GM10248 (cell line): ENCODE results near the gene CLN6.
"Not testable (repeated sequence)": the region's sequence is repeated elsewhere in the genome, so short reads cannot be mapped to it uniquely, and the experiment has no call there.

Experiments
- CTCF ChIA-PET: fragments of 300-600 bp; sonication (Branson Sonifier 250); formaldehyde crosslinking; extraction: SDS; loops from one replicate; lab custom pipeline; 2021; ENCODE audit warnings: antibody characterized with exemption; lab: Yijun Ruan, JAX
- POLR2A ChIA-PET: fragments of 350-650 bp; sonication (Branson Sonifier 250); formaldehyde crosslinking; extraction: SDS; loops from one replicate; lab custom pipeline; 2020; ENCODE audit warnings: antibody characterized with exemption; lab: Yijun Ruan, JAX
- DNase-seq: peaks from one replicate; pipeline ENCODE4 v3.0.0; 2012; ENCODE audit errors: extremely low spot score
- TF ChIP-seq, protein P1 (sequence below): IDR thresholded peaks from 2 replicates; pipeline ENCODE4 v1.5.1; 2012; ENCODE audit warnings: mild to moderate bottlenecking, low read depth; ENCODE audit errors: extremely low read depth, missing control alignments, control extremely low read depth

CLN6 gene

DNA sequence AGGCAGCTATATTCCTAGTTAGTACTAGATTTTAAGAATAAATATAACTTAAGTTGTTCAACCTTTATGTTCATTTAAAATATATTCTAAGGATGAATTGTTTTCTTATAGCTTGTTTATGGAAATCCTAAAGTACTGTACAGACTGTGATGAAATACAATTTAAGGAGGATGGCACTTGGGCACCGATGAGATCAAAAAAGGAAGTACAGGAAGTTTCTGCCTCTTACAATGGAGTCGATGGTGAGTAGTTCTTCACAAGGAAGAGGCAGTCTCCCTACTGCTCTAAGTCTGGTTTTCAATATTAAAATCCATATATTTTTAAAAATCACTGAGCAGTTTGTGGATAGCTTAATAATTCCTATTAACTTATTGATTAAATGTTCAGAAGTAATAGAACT is 54.0 kb downstream of the CLN6 start:
- CTCF ChIA-PET = interaction anchor here (1.1 to 1.9 kb wide), 8 partner anchors 8 to 312 kb away, joined by 3 to 6 read pairs (median 4); no protein-coding TSS in a partner anchor
- DNase-seq = no peak

DNA sequence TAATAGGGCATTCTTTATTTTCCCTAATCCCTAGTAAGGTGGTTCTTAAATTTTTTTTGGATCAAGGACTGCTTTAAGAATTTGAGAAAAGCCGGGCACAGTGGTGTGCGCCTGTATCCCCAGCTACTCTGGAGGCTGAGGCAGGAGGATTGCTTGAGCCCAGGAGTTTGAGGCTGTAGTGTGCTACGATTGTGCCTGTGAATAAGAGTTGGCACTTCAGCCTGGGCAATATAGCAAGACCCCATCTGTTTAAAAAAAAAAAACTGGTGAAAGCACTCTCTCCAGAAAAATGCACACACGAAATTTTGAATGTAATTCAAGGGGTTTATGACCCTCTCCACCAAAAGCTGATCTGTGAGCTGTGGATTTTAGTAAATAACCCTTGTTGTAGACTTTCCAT is 56.4 kb downstream of the CLN6 start:
- ChIA-PET POLR2A (no interaction called here), CTCF (interaction anchor here (1.0 to 1.8 kb wide), 4 partner anchors 10 to 22 kb away, joined by 3 to 5 read pairs (median 3); no protein-coding TSS in a partner anchor)
- TF ChIP-seq, protein P1, sequence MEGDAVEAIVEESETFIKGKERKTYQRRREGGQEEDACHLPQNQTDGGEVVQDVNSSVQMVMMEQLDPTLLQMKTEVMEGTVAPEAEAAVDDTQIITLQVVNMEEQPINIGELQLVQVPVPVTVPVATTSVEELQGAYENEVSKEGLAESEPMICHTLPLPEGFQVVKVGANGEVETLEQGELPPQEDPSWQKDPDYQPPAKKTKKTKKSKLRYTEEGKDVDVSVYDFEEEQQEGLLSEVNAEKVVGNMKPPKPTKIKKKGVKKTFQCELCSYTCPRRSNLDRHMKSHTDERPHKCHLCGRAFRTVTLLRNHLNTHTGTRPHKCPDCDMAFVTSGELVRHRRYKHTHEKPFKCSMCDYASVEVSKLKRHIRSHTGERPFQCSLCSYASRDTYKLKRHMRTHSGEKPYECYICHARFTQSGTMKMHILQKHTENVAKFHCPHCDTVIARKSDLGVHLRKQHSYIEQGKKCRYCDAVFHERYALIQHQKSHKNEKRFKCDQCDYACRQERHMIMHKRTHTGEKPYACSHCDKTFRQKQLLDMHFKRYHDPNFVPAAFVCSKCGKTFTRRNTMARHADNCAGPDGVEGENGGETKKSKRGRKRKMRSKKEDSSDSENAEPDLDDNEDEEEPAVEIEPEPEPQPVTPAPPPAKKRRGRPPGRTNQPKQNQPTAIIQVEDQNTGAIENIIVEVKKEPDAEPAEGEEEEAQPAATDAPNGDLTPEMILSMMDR = no peak
- no peak for DNase-seq

More for the DNA sequence above, 54.0 kb downstream of the CLN6 start:
- POLR2A ChIA-PET = no interaction called here
- TF ChIP-seq, protein P1 = no peak

DNA sequence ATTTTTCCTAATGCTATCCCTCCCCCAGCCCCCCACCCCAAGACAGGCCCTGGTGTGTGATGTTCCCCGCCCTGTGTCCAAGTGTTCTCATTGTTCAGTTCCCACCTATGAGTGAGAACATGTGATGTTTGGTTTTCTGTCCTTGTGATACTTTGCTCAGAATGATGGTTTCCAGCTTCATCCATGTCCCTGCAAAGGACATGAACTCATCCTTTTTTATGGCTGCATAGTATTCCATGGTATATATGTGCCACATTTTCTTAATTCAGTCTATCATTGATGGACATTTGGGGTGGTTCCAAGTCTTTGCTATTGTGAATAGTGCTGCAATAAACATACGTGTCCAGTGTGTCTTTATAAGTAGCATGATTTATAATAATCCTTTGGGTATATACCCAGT is 57.5 kb downstream of the CLN6 start:
- CTCF ChIA-PET = interaction anchor here (1.1 to 1.8 kb wide), 3 partner anchors 9 to 19 kb away, joined by 3 to 5 read pairs (median 3); no protein-coding TSS in a partner anchor
- POLR2A ChIA-PET, DNase-seq: not testable (repeated sequence)

DNA sequence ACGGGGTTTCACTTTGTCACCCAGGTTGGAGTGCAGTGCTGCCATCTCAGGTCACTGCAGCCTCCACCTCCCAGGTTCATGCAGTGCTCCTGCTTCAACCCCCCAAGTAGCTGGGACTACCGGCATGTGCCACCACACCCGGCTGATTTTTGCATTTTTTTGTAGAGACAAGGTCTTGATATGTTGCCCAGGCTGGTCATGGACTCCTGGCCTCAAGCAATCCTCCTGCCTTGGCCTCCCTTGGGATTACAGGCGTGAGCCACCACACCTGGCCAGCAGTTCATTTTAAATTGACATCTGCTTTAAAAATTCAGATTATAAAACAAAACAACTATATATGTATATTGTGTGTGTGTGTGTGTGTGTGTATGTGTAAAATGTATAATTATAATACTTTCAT is 62.7 kb downstream of the CLN6 start:
- POLR2A ChIA-PET = no interaction called here
- TF ChIP-seq, protein P1 = no peak
- no peak for DNase-seq
- CTCF ChIA-PET = no interaction called here

DNA sequence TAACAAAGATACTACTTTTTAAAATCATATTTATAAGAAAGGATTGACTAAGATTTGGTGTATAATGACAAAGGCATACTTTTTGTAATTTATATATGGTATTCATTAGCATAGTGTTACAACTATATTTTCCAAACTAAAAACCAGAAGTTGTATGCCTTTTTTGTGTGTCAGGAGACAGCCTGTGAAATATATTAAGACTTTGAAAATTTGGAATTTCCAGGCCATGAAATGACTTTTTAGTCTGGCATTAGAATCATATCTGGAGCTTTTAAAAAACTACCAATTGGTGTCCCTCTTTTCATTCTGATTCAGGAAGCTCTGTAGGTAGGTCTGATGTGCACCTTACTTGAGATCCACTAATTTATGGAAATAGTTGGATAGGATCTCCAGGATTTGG is 66.3 kb downstream of the CLN6 start:
- ChIA-PET POLR2A (no interaction called here), CTCF (interaction anchor here (1.1 to 3.1 kb wide), 5 partner anchors 10 to 292 kb away, joined by 3 to 20 read pairs (median 5); no protein-coding TSS in a partner anchor)
- DNase-seq = no peak
- TF ChIP-seq, protein P1 = no peak

DNA sequence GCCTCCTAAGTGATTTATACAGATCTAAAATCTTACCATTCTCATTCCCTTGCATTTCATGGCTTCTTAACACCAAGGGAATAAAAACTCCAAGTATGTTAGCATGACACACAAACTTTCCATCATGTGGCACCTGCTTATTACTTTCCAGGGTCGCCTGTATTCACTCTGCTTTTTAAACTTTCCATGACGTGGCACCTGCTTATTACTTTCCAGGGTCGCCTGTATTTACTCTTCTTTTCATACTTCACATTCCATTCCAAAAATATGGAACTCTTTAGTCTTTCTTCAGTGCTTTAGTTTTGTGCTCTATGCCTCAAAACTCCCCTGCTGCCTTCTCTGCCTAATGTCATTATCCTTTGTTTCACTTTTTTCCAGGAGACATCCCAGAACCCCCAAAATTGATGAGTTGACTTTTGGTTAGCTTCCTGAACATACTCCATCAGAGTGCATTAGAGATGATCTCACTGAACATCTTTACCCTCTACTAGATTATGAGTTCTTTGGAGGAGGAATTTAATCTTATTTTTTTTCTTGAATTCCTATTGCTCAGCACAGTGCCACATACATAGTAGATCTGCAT is 71.4 kb downstream of the CLN6 start:
- TF ChIP-seq, protein P1 = no peak
- no peak for DNase-seq
- CTCF ChIA-PET = interaction anchor here (1.3 to 2.4 kb wide), 2 partner anchors 10 to 76 kb away, joined by 3 to 6 read pairs; no protein-coding TSS in a partner anchor
- POLR2A ChIA-PET = no interaction called here

DNA sequence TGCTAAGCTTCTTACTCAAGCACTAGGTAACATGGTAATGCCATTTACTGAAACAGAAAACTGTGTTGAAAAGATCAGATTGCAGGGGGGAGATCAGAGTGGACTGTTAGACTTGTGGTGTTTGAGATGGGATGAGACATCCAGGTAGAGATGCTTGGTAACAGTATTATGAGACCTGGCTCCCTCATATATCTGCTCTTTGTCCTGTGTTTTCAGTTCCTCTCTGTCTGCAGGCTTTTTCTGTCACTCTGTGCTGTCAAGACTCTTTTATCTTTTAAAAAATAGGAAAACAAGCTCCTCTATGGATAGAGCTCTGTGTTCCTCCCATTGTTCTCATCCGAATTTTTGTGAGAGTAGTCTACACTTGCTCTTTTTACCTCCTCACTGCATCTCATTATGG is 72.5 kb downstream of the CLN6 start:
- TF ChIP-seq, protein P1 = no peak
- CTCF ChIA-PET = interaction anchor here (0.9 to 2.4 kb wide), 3 partner anchors 12 to 312 kb away, joined by 3 to 6 read pairs (median 3); no protein-coding TSS in a partner anchor
- POLR2A ChIA-PET = no interaction called here
- DNase-seq = no peak
